Activated effector memory CD4-positive, alpha-beta T cell treated with anti-CD3 and anti-CD28 coated beads, Interleukin-2, amount 50 U/mL, for 16 hours (primary cell): ENCODE measurements around the gene PIGS.

Source experiments
- DNase-seq: peaks from one replicate; pipeline ENCODE4 v3.0.0-alpha.2; 2020

PIGS gene

DNA sequence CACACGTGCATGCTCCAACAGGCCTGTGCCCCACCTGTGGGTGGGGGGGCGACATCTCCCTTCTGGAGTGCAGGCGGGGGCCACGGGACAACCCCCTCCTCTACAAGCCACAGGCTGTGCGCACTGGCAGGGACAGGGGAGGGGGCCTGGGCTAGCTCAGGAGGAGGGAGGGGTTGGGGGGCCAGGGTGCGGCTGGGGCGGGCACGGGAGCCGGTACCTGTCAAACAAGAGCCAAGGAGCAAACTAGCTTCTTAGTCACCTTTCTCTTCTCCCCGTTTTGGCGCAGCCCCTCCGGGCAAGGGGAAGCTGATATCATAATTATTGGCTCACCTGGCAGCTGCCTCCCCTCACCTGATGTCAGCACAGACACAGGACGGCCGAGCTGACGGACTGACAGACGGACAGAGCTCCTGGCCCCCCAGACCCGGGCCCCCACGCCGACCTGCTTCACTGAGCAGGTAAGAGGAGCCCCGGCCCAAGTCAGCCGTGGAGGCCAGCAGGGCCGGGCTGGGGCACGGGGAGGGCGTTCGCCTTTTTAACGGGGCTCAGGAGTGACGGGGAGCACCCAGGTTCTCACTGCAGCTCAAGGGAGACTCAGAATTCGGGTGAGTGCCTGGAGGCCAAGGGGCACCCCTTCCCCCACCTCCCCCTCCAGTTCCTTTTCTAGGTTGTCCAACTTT lies 65.2 kb downstream of the PIGS start, which contains the start of gene FOXN1:
Gene FOXN1 (plus strand): TSS at position 363 of the 680 bp plus-strand sequence. CDS start 17,622 bp downstream, outside the sequence.
- no peak for DNase-seq

DNA sequence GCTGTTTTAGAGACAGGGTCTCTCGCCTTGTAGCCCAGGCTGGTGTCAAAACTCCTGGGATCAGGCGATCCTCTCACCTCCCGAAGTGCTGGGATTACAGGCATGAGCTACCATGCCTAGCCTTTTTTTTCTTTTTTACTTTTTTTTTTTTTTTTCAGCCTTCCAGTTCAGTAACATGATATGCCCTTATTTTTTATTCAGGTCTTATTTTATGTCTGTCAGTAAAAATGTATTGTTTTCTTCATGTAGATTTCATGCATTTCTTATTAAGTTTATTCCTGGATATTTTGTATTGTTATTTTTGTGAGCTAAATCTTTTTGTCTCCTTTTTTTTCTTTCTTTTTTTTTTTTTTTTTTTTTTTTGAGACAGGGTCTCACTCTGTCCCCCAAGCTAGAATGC lies 67.9 kb downstream of the PIGS start:
- DNase-seq = no peak
